Measurements from ENCODE around the gene AFAP1. TPM values are rescaled to one million over a fixed set of nuclear protein-coding genes. Genes with fewer than 3 reads are reported as not detected.

Gene AFAP1
- polyA plus RNA-seq, 1 donor (not counting 4 experiments of a cell fraction or from before 2014, with no cell fraction given): 7.6 TPM

DNA sequence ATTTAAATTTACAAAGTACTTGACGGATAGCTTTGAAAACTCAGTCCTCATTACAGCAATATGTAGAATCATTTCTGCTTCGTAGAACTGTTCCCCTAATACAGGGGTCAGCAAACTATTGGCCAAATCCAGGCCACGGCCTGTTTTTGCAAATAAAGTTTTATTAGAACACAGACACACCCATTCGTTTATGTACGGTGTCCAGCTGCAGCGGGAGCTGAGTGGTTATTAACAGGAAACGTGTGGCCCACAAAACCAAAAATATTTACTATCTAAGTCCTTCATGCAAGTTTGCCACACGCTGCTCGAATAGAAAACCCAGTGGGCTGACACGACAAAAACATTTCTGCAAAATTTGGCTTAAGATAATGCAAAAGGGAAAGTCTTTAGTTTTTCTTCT lies 146.5 kb downstream of the AFAP1 start:
- Histone ChIP-seq H3K79me2 (ENCODE audit: control insufficient read depth, insufficient read depth, low read length) (no peaks in the 10 kb centered on the region), H3K36me3 (ENCODE audit: control insufficient read depth in 2 of 2, extremely low read depth in 1 of 2, insufficient read depth in 2 of 2, low read length in 2 of 2) (peaks cover 12 to 30% of the 10 kb centered on the region in 2 experiments), H3K4me3 (ENCODE audit: control insufficient read depth in 2 of 3, extremely low read depth in 1 of 3, insufficient read depth in 2 of 3, low read depth in 1 of 3, low read length in 3 of 3) (no peak overlapping the region), H3K4me1 (ENCODE audit: control insufficient read depth, extremely low read depth, insufficient read depth, low read length) (no peaks in the 10 kb centered on the region), H3K9ac (ENCODE audit: control insufficient read depth, extremely low read depth, insufficient read depth, low read length) (no peak overlapping the region), H3K9me3 (ENCODE audit: control insufficient read depth, low read depth, low read length) (no peaks in the 10 kb centered on the region), H2AFZ (ENCODE audit: control insufficient read depth, low read length) (no peak overlapping the region), H3K9me1 (ENCODE audit: control insufficient read depth, extremely low read depth, insufficient read depth, low read length) (no peaks in the 10 kb centered on the region), H3K27me3 (ENCODE audit: control insufficient read depth, extremely low read depth, insufficient read depth, low read length) (no peaks in the 10 kb centered on the region), H3K27ac (ENCODE audit: control insufficient read depth, insufficient read depth, low read length) (no peak overlapping the region), H4K20me1 (ENCODE audit: control insufficient read depth, extremely low read depth, insufficient read depth, low read length) (no peaks in the 10 kb centered on the region), H3K4me2 (ENCODE audit: control insufficient read depth, extremely low read depth, insufficient read depth, low read depth, low read length) (no peak overlapping the region)
- no peak for FAIRE-seq
- no peak for DNase-seq (ENCODE audit: low read depth, low spot score)
- TF ChIP-seq CTCF (optimal IDR thresholded peaks at IDR 0.05 in 1 of 3, IDR thresholded peaks at IDR 0.05 in 1 of 3, conservative IDR thresholded peaks at IDR 0.05 in 1 of 3; ENCODE audit: extremely low read depth in 1 of 3, insufficient read depth in 2 of 3, low read length in 3 of 3) (no peak), EZH2 (IDR thresholded peaks at IDR 0.05; ENCODE audit: low read length) (no peak)
- dilution Hi-C loops (cut with MboI; ENCODE audit: extremely low pct_ligation_motif_present, low sequenced_read_pairs): no loop called here

DNA sequence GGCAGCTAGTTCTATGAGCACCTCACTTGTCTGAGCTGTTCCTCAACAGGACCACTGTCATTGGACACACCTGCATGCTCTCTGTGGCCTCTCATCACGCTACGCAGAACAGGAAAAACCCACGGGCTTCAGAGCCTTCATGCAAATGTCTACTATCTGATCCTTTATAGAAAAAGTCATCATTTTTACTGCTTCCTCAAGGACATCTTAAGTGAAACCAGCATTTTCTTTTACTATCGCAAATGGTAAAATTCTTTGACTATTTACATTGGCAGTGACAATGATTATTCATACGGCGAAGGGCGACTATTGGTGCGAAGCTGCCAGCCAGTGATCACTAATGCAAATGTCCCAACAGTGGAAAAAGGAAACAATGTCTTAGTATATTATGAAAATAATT lies 147.0 kb downstream of the AFAP1 start:
- H3K79me2 ChIP-seq (ENCODE audit: control insufficient read depth, insufficient read depth, low read length): no peaks in the 10 kb centered on the region
- H4K20me1 ChIP-seq (ENCODE audit: control insufficient read depth, extremely low read depth, insufficient read depth, low read length): no peaks in the 10 kb centered on the region
- dilution Hi-C loops (cut with MboI; ENCODE audit: extremely low pct_ligation_motif_present, low sequenced_read_pairs): no loop called here
- DNase-seq (ENCODE audit: low read depth, low spot score) (no peak), FAIRE-seq (no peak)
- no peaks in the 10 kb centered on the region for H3K9me1 ChIP-seq (ENCODE audit: control insufficient read depth, extremely low read depth, insufficient read depth, low read length)
- H3K36me3 ChIP-seq (ENCODE audit: control insufficient read depth in 2 of 2, extremely low read depth in 1 of 2, insufficient read depth in 2 of 2, low read length in 2 of 2): peaks cover 12 to 28% of the 10 kb centered on the region in 2 experiments
- no peak overlapping the region for H2AFZ ChIP-seq (ENCODE audit: control insufficient read depth, low read length)
- no peak overlapping the region for H3K4me2 ChIP-seq (ENCODE audit: control insufficient read depth, extremely low read depth, insufficient read depth, low read depth, low read length)
- no peaks in the 10 kb centered on the region for H3K4me1 ChIP-seq (ENCODE audit: control insufficient read depth, extremely low read depth, insufficient read depth, low read length)
- H3K4me3 ChIP-seq (ENCODE audit: control insufficient read depth in 2 of 3, extremely low read depth in 1 of 3, insufficient read depth in 2 of 3, low read depth in 1 of 3, low read length in 3 of 3): no peak overlapping the region
- H3K9ac ChIP-seq (ENCODE audit: control insufficient read depth, extremely low read depth, insufficient read depth, low read length): no peak overlapping the region
- H3K27me3 ChIP-seq (ENCODE audit: control insufficient read depth, extremely low read depth, insufficient read depth, low read length): no peaks in the 10 kb centered on the region
- no peak overlapping the region for H3K27ac ChIP-seq (ENCODE audit: control insufficient read depth, insufficient read depth, low read length)
- TF ChIP-seq EZH2 (IDR thresholded peaks at IDR 0.05; ENCODE audit: low read length) (no peak), CTCF (optimal IDR thresholded peaks at IDR 0.05 in 1 of 3, IDR thresholded peaks at IDR 0.05 in 1 of 3, conservative IDR thresholded peaks at IDR 0.05 in 1 of 3; ENCODE audit: extremely low read depth in 1 of 3, insufficient read depth in 2 of 3, low read length in 3 of 3) (no peak)
- no peaks in the 10 kb centered on the region for H3K9me3 ChIP-seq (ENCODE audit: control insufficient read depth, low read depth, low read length)
